NCI-H1092 treated with DMSO at 0.1 percent for 48 hours (cell line): Measurements from ENCODE around the gene KRTAP4-1.
"Not testable (repeated sequence)": the region's sequence is repeated elsewhere in the genome, so short reads cannot be mapped to it uniquely, and the experiment has no call there.

Experiments used
- DNase-seq: peaks from one replicate; lab custom pipeline; 2025; lab: John Stamatoyannopoulos, UW

KRTAP4-1 gene

GRCh38 chr17:41171886-41172285 lies 12.8 kb downstream of the KRTAP4-1 start:
- DNase-seq = no peak

DNA sequence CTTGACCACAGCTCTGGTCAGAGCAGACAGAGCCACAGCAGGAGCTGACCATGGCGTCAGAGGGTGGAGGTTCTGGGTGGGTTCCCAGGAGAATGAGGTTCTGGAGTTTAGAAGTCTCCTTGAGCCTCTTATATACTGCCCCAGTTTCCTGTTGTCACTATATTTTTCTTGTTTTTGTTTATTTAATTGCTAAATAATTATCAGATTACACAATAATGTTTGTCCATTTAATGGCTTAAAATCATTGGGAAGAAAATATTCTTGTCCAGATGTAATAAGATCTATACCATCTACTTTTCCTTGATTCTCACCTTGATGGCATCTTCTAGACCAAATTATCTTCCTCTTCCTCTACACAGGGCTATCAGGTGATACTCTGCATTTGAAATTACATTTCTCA lies 16.6 kb downstream of the KRTAP4-1 start, which contains the start of gene KRTAP4-3:
TSS of gene KRTAP4-3 (minus strand) at position 101 of the 400 bp plus-strand sequence. CDS start at position 52, 49 bp downstream.
- no peak for DNase-seq

DNA sequence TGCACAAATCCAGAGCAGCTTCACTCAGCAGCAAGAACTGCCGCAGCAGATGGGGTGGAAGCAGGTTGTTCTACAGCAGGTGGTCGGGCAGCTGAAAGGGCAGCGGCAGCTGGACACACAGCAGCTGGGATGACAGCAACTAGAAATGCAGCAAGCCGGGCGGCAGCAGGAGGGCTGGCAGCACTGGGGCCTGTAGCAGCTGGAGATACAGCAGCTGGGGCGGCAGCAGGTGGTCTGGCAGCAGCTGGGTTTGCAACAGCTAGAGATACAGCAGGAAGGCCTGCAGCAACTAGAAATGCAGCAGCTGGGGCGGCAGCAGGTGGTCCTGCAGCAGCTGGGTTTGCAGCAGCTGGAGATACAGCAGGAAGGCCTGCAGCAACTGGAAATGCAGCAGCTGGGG lies 17.1 kb downstream of the KRTAP4-1 start:
- DNase-seq = no peak

DNA sequence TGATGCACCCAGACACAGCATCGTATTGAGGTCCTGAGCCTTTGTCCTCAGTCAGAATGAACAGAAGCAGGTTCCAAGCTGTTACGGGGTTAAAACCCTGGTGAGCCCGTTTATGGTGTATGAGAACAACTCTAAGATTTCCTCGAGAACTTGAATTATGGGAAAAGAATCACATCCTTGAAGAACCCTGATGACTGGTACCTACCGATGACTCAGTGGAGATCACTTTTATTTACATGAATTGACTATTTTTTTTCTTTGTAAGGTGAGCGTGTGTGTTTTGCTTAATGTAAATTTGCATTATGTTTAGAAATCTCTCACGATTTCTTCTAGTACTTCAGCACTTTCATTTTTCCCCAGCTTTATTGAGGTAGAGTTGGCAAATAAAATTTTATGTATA lies 20.9 kb downstream of the KRTAP4-1 start:
- no peak for DNase-seq

- no peak for DNase-seq
Observed at GRCh38 chr17:41160648-41161047, 24.1 kb downstream of the KRTAP4-1 start, which contains the start of gene KRTAP4-4. KRTAP4-4 (minus strand) TSS chr17:41160748; CDS start chr17:41160691, 57 bp downstream.

- DNase-seq = not testable (repeated sequence)
Observed at GRCh38 chr17:41160190-41160589, 24.5 kb downstream of the KRTAP4-1 start.

- DNase-seq = no peak
Observed at GRCh38 chr17:41153856-41154255, 30.9 kb downstream of the KRTAP4-1 start.

DNA sequence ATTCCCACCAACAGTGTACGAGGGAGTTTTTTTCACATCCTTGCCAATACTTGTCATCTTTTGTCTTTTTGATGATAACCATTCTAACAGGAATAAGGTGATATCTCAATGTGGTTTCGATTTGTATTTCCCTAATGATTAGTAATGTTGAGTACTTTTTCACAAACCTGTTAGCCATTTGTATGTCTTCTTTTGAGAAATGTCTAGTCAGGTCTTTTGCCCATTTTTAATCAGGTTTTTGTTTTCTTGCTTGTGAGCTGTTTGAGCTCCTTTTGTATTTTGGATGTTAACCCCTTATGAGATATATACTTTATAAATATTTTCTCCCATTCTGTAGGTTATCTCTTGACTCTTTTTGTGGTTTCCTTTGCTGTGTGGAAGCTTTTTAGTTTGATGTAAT lies 33.2 kb downstream of the KRTAP4-1 start:
- DNase-seq = no peak

DNA sequence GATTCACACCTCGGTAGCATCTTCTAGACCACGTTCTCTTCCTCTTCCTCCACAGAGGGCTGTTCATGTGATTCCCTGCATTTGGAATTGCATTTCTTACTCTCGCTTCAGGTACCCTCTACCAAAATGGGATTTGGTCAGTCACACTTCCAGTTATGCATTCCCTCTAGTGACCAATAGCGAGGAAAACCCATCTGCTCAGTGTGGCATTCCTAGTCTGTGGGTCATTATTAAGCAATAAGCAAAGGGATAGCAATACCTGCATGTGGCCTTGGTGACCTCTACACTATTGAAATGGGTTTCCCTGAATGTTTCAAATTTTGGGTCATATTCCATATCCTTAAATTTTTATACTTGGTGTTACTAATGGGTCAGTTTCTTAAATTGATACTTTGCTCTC lies 34.7 kb downstream of the KRTAP4-1 start:
- no peak for DNase-seq

- no peak for DNase-seq
Observed at GRCh38 chr17:41149652-41149985, 35.1 kb downstream of the KRTAP4-1 start, which contains the start of gene KRTAP4-5. KRTAP4-5 (minus strand) TSS chr17:41149825; CDS start chr17:41149767, 58 bp downstream.

DNA sequence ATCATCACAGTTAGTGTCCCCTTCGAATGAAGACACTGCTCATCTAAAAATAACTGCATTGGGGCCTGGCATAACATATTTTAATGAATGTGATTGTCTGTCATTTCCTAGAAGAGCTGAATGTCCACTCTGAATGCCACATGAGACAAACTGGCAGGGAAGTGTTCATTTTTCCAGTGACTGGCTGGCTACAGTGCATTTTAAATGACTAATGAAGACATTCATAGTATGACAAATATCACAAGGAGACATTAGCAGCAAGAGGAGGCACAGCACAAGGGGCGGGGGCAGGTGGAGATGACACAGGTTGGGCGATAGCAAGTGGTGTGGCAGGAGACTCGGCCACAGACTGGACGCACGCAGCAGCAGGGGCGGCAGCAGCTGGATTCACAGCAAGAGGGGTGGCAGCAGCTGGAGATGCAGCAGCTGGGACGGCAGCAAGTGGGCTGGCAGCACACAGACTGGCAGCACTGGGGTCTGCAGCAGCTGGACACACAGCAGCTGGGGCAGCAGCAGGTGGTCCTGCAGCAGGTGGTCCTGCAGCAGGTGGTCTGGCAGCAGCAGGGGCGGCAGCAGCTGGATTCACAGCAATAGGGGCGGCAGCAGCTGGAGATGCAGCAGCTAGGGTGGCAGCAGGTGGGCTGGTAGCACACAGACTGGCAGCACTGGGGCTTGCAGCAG lies 35.6 kb downstream of the KRTAP4-1 start:
- DNase-seq = not testable (repeated sequence)

DNA sequence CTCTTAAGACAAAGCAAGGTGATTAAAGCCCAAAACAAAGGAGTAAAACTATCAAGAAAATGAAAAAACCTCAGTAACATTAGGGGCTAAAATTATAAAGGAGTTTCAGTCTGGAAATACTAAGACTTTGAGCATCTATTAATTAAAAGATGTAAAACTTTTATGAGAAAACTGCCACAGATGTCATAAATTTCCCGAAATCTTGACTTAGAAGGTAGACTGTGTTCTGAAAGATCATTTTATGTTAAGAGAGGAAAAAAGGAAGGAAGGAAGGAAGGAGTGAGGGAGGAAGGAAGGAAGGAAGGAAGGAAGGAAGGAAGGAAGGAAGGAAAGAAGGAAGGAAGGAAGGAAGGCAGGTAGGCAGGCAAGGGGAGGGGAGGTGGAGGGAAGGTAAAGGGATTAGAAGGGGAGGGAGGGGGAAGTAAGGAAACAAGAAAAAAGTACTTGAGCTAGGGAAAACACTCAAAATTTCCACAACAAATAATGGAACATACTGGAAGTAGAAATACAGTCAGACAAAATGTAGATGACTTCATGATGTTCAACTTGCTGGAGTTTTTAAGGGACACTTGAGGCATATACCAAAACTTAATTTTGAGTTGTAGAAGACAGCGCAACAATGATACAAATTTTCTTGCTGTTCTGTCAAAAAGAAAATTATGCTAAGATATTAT lies 37.0 kb downstream of the KRTAP4-1 start:
- no peak for DNase-seq

DNA sequence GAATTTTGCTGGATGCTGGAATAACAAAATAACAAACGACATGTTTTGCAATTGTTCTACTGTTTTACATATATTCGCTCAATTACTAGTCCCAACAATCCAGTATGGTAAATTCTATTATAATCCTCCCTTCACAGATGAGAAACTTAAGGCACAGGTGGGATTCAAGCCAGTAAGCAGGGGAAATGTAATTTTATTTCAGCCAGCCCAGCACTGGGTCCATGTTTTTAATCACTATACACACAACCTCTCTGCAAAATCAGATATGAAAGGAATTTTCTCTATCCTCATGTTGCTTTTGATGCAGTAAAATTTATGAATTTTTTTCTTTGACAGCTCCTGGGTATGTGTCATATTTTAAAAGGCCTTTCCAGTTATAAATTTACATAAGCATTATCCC lies 39.5 kb downstream of the KRTAP4-1 start:
- DNase-seq = no peak

- DNase-seq = no peak
Observed at GRCh38 chr17:41144846-41145245, 39.9 kb downstream of the KRTAP4-1 start.

DNA sequence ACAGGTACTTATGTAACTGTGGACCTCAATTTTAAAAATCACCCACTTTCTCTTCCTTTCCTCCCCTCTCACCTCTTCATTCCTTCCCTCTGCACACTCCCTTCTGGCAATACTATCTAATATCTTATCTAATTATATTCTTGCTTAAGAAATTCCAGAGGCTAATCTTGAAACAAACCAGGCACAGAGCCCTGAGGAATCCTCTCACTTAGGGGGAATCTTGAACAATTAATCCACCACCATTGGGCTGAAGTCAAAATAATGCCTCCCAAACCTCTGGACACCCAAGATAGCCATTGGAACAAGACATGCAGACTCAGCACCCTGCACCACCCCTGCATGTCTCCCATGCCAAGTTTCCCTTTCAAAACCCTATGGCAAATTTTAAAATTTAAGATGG lies 43.4 kb downstream of the KRTAP4-1 start:
- DNase-seq = no peak

DNA sequence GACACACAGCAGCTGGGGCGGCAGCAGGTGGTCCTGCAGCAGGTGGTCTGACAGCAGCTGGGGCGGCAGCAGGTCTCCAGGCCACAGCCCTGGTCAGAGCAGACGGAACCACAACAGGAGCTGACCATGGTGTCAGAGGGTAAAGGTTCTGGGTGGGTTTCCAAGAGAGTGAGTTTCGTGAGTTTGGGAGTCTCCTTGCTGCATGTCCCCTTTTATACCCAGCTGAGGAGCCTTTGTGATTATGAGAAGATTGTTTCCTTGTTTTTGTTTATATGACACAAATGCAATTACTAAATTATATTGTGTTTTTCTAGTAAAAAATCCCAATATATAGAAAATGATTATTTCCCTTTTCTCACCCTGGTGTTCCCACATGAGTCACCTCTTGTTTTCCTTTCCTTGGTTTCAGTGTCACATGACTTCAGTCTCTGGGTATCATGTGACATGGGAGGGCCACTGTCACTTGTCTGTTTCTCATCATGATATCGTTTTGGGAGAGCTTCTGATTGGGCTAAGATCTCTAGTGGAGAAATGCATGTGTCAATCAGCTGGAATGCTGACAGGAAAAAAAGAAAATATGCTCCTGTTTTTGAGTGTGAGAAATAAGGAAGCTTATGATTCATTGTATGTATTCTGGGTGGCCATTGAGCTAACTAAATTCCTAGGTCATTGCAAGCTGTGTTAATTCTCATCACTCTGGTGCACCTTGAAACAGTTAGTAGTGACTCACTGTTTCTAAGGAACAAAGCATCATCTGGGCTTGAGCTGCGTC lies 44.2 kb downstream of the KRTAP4-1 start, which contains the start of gene KRTAP4-6:
TSS of gene KRTAP4-6 (minus strand) at position 185 of the 772 bp plus-strand sequence. CDS start at position 128, 57 bp downstream.
- no peak for DNase-seq

DNA sequence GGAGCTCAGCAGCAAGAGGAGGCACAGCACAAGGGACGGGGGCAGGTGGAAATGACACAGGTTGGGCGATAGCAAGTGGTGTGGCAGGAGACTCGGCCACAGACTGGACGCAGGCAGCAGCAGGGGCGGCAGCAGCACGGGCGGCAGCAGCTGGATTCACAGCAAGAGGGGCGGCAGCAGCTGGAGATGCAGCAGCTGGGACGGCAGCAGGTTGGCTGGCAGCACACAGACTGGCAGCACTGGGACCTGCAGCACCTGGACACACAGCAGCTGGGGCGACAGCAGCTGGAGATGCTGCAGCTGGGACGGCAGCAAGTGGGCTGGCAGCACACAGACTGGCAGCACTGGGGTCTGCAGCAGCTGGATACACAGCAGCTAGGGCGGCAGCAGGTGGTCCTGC lies 44.8 kb downstream of the KRTAP4-1 start:
- DNase-seq = not testable (repeated sequence)
